Measurements from ENCODE around the gene CD2AP.
"Not testable (repeated sequence)": the region's sequence is repeated elsewhere in the genome, so short reads cannot be mapped to it uniquely, and the experiment has no call there.

CD2AP gene

DNA sequence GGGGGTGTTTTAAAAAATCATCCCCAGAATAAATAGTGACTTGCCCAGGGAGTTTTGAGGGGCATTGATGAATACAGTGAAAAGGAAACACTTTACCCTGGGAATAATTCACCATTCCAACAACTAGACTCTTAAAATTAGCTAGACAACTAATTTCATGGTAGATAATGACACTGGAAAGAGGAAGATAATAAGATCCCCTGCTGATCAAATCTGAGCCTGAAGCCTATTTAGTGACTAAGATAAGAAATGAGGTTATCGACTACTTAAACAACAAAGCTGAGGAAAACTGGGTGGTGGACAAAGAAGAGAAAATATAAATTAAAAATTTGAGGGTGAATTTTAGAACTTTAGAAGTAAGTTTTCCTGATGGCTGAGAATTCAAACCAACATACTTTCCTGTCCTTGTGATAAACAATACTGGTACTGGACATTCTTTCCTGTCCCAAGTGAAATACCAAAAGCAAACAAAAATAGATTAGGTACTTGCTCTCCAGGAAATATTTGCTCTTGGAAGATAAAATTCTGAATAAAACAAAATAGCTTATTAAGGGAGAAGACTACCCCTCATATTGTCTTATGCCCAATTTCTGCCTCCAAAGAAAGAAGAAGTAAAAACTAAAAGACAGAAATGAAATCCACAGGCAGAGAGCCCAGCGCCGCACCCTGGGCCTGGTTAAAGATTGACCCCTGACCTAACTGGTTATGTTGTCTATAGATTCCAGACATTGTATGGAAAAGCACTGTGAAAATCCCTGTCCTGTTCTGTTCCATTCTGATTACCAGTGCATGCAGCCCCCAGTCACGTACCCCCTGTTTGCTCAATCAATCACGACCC, 156.8 kb downstream of the CD2AP start:
- no peak for DNase-seq (ENCODE audit: low read depth)

DNA sequence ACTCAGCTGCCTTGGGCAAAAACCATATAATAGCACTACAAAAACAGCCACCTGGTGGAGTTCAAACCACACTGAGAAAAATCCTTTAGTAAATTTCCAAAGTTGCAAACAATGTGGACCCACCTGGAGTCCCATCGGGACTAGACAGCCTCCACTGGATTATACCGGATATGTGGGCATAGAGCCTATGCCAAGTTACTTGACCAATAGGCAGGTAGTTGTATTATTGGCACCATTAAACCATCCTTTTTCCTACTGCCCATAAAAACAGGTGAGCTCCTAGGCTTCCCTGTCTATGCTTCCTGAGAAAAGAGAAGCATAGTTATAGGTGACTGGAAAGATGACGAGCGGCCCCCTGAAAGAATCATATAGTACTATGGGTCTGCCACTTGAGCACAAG, 169.1 kb downstream of the CD2AP start:
- no peak for DNase-seq (ENCODE audit: low read depth)

DNA sequence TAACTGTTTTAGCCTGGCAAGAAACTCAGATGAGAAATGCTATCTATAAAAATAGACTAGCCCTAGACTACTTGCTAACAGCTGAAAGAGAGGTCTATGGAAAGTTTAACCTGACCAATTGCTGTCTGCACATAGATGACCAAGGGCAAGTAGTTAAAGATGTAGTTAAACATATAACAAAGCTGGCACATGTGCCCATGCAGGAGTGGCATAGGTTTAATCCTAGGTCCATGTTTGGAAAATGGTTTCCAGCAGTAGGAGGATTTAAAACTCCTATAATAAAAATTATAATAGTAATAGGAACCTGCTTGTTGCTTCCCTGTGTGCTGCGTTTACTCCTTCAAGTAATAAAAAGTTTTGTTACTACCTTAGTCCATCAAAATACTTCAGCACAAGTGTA, 169.6 kb downstream of the CD2AP start:
- DNase-seq (ENCODE audit: low read depth): no peak

DNA sequence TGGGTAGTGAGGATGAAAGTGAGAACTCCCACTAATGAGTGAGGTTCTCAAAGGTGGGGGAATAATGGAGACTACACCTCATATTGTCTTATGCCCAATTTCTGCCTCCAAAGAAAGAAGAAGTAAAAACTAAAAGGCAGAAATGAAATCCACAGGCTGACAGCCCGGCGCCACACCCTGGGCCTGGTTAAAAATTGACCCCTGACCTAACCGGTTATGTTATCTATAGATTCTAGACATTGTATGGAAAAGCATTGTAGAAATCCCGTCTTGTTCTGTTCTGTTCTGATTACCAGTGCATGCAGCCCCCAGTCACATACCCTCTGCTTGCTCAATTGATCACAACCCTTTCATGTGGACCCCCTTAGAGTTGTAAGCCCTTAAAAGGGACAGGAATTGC, 170.0 kb downstream of the CD2AP start:
- DNase-seq (ENCODE audit: low read depth): not testable (repeated sequence)

DNA sequence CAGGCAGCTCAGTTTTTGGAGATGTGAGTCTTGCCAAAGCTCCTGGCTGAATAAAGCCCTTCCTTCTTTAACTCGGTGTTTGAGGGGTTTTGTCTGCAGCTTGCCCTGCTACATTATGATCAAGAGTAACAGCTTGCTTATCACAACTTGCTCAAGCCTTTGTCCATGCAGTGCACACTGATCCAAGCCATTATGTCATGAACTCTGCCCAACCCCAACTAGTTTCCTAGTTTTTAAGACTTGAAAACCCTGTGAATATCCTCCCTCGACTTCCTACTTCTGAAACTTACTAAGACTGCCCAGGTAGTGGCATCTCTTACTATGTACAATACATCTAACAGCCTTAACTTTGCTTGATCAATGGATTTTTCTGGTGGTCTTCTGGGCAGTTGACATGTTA, 170.4 kb downstream of the CD2AP start:
- no peak for DNase-seq (ENCODE audit: low read depth)

DNA sequence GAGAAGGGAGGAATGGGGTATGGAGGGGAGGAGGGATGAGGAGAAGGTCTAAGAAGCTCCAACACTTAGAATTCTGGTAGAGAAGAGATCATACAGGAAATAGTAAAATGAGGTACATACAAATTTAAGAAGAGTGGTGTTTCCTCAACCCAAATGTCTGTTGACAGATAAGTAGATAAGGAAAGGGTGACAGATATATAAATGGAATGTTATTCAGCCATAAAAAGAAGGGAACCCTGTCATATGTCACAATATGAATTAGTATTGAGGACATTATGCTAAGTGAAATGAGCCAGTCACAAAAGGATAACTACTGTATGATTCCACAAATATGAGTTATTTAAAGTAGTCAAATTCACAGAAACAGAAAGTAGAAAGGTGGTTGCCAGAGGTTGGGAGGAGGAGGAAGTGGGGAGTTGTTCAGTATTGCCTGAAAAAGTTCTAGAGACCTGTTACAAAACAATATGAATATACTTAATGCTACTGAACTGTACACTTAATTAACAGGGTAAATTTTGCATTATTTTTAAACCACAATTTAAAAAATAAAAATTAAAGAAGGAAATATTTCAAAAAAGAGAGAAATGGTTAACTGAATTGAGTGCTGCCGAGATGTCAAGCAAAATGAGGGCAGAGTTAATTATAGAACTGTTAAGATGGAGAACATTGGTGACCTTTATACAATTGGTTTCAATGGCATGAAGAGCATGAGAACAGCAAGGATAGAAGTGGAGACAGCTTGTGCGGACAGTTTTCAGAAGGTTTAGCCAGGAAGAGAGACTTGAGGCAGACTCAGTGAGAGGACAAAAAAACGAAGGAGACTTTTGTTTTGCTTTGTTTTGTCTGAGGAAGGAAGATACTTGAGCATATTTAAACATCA, 173.2 kb downstream of the CD2AP start:
- no peak for DNase-seq (ENCODE audit: low read depth)

DNA sequence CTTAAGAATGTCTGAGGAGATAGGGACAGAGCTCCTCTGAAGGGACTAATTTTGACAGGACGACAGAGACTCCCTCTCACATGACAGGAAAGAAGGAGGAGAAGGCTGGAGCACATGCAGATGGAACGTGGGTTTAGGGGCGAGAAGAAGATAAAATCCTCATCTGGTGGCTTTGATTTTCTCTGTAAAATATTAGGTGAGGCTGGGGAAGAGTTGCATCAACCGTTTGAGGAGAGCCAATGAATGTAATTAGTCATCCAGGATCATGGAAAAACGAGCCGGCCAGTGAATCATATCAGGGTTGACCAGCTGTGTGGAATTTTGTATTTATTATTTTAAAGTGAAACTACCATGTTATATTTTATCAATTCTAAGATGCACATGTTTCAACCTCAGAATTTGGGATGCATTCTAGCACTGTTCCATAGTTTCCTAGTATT, 173.9 kb downstream of the CD2AP start:
- DNase-seq (ENCODE audit: low read depth): no peak

DNA sequence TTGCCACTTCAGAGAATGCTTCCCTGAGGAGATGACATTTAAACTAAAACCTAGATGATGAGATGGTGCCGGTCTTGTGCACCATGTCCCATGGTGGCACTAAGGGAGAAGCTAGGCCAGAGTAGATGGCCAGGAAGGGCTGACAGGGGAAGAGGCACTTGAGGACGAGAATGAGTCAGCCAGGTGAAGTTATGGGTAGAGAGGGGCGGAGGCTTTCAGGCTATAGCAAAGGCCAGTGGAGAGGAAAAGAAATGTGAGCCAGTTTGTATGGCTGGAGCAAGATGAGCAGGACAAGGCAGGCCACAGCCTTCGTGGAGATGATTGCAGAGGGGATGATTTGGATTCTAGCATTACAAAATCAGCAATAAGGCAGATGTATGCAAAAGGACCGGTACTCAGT, 176.1 kb downstream of the CD2AP start:
- DNase-seq (ENCODE audit: low read depth): no peak

DNA sequence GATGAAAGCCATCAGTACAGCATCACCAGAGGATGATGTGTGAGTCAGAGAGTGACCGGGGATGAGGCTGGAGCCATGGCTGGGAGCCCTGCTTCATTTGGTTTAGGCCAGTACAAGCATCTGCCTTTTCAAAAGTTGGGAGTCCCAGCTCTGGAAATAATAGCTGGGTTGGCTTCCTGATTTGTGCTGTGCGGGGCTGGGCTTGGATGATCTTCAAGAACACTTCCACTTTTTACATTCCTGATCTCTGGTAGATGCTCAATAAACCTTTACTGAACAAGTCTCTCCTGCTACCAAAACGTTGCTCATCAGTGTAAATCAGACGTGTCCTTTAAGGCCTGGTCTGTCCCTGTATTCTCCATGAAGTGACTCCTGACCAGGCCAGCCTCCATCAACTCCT, 176.7 kb downstream of the CD2AP start:
- no peak for DNase-seq (ENCODE audit: low read depth)

DNA sequence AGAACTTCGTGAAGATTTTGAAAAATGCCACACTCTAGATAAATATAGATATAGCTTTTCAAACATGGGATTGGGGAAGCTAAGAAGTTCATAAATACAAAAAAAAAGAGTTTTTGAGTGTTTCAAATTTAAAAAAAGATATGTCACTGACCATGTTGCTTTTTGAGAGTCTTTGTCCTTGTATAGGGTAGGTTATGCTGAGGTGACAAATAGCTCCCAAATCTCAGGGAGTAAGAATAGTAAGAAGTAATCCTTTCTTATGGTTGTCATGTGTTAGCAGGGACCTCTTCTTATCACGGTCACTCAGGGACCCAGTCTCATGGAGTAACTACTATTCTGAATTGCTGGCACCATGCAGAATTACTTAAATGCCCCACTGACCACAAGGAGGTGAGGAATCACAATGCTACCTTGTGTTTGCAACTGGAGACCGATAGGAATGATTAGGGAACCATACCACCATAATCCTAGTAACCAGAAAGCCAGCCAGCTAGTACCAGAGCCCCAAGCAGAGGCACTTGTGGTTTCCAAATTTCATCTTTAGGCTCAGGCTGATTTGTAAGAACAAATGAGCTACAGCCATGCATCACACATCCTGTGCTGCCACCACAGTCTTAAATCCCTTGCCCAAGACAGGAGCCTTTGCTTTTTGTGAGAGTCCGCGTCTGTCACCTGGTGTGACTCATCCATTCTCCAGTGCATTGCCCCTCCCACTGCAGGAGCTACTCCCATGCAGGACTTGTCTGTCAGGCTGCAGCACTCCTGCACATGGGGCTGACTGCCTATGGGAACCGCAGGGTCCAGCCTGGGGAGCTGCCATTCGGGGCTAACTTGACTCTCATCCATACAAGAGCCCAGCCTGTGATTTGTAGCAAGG, 178.4 kb downstream of the CD2AP start:
- peak; percentile 29 for DNase-seq (ENCODE audit: low read depth)

DNA sequence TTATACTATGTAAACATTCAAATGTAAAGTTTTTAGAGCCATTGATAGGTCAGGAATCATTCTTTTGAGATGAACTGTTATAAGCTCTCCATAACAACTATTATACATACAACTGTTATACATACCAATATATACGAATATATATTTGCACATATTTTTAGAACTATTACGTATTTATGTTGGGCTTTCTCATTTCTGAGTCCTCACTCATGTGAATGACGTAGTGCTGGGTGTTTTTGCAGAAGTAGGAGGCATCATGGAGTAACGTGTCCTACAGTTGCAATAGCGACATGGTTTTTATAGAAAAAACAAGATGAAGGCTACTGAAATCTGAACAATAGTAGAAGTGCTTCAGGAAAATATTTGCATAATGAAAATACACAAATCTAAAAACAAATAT, 184.4 kb downstream of the CD2AP start:
- DNase-seq (ENCODE audit: low read depth): no peak

DNA sequence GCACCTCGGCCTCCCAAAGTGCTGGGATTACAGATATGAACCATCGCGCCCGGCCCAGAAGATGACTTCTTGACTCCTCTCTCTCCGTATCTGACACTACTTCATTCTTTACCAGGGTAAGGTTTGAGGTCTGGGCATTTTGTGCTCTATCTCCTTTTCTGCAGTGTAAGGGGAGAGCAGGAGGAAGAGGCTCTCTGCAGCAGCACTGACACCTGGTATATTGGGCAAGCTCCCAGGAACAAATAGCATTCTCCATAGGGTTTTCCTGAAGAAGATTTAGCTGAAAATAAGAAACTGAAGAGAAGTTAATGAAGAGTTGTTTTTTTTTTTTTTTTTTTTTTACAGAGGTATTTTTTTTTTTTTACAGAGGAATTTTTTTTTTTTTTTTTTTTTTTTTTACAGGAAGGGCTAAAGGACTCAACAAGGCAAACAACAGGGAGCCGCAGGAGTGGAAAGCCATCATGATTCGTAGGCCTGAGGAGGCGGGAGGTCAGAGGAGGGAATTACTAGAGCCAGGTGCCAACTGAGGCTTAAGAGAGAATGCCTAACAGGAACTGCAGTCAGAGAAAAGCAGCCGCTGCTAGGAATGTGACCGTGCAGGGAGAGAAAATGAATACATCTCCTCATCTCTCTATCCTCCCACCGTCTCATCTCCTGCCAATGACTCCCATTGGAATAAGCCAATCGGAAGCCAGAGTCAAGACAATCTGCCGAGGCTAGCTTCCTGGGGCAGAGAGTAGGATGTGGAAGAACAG, 186.1 kb downstream of the CD2AP start:
- DNase-seq (ENCODE audit: low read depth): no peak

DNA sequence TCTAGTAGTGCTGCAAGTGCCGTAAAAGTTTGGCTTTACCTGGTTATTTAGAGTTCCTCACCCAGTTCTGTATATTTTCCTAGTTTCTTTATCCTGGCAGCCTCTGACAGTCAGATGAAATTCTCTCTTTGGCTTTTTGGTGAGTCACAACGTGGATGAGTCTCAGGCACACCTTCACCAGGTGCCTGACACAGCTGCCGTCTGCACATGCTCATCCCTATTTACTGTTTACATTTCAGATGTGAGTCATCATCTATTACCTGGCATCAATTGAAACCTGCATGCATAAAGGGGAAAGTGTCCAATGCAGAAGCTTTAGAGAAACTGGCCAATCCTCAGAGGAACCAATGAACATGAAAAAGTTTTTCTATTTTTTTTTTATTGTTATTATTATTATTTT, 187.5 kb downstream of the CD2AP start:
- DNase-seq (ENCODE audit: low read depth): no peak

DNA sequence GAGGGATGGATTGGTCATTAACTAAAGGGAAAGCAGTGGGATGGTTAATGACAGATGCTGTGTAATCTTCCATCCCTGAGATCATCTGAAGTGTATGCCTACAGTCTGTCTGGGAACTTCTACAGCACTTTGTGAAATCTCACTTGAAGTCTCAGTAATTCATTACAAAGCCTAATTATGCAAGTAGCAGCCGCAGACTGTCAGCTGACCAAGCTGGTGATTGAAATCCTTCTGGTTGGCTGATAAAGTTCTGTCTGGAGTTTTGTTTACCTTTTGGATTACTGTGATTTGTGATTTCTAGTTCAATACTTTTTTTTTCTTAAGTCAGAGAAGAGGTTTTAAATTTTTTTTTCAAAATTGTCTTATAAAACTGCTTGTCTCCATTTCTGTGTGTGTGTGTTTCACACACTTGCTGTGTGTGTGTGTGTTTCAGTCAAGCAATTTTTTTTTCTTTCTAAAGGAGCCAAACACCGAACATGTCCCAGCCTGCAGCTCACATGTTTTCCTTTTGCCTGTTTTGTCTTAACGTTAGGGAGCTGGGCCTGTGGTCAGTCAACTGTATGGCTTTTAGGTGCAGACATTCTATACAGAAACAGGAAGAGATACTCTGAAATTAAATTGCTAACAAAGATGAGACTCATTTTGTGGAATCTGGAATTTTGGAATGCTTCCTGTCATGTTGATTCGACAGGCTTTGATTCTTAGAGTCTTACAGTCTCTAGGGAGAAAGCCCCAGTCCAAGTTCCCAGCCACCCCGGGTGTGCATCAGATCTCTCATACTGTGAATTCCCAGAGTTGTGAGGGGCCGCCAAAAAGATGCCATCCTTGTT, 192.3 kb downstream of the CD2AP start:
- DNase-seq (ENCODE audit: low read depth): no peak

DNA sequence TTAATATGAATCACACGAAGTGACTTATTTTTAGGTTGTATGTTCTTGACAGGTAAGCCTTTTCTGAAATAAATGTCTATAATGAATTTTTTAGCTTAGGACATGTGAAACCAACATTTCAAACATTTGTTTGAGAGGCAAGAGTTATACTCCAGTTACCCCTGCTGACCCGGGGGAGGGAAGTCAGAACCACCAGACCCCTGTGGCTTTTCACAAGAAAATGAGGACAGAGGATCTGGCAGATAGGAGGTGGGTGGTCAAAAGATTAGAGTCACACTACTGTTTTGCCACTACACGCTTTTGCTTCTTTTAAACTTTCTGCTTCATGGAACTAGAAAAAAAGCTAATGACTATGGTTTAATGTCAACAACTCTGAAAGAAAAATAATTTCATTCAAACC, 193.3 kb downstream of the CD2AP start:
- no peak for DNase-seq (ENCODE audit: low read depth)

DNA sequence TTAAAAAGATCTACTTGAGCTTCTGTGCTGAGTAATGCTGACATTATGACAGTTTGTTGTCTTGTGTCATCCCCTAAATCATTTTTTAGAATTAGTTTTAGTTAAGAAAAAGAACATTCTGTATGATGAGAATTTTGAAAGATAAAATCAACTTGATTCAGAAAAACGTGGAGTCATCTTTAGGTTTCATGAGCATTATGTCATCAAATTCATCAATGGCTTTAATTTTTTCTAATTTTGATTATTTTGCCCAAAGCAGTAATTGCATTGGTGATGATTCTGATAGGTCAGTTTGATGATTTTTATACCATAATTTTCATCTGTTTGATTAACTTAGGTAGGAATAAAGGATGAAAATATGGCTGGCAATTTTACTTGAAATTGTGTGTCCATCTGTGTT, 194.2 kb downstream of the CD2AP start:
- no peak for DNase-seq (ENCODE audit: low read depth)

DNA sequence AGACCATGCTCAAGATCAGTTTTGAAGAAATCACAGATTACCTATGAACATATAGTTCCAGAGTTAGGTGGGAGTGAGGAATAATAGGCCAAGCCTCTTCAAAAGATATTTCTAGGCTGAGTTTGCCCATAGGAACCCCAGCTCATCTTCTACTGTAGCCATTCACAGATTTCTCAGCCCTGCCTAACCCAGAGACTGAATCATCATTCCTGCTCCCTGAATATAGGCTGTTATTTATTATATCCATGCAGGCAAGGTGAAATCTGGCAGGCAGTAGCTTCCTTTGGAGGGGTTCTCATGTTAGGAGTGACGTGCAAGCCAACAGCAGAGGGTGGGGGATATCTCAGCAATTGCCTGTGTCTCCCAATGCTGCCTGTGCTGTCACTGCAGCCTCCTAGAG, 195.2 kb downstream of the CD2AP start:
- no peak for DNase-seq (ENCODE audit: low read depth)

DNA sequence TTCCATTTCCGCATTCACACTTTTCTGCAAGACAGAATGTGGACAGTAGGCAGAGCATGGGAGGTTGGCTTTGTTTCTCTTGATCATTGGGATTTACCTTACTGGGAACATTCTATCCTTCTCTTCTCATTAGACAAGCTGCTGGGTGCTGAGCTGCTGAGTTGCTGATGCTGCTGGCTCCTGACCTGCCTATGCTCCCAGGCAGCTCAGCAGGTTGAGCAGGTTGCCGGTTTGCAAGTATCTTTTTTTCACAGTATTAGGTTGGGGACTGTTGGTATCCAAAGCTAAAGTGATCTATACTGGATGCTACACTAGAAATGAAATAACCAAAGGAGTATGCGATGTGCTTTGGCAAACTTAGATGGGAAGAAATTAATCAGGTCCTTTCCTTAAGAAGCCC, 197.1 kb downstream of the CD2AP start:
- no peak for DNase-seq (ENCODE audit: low read depth)
